HG03103 (cell line): ENCODE results near the gene FBLN5.

Experiments
- ATAC-seq: cut with Tn5 transposase; IDR thresholded peaks from one replicate; pipeline ENCODE4 v1.9.1; 2021; ENCODE audit warnings: low read depth; ENCODE audit not compliant: unreplicated experiment

FBLN5 gene

DNA sequence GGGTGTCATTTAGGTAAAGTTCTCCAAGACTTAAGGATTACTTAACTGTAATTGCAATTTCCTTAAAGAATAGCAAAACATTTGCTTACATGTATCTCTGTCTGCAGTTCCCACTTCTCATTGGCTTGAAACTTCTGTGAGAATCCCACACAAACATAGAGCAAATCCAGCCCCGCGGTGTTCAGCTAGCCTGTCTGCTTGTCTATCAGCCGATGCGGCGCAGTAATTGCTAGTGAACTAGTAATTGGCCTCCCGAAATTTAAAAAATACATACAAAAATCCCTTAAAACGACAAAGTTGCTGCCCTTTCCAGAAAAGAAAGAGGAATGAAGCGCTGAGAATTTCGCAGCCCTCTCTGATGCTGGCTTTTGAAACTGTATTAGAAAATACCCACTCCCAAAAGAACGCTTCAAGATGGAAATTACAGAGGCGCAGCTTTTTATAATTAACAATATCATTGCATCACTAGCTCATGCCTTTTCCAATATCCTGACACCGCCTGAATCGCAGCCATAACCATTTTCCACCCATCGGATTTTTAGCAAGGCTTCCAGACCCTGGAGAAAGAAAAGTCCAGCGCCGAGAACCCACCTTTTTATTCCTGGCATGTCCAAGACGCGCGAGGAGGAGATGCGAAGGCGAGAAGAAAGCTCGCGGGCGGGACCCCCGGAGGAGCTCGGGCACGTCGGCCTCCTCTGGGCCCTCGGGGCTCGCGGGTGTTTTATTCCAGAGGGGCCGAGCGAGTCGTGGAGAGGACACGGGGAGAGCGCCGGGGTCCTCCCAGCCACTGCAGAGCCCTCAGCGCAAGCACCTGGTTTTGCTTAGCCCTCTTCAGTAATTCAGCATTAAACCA, 646 bp downstream of the FBLN5 start:
- no peak for ATAC-seq

GRCh38 chr14:91945751-91946621, 1.5 kb downstream of the FBLN5 start:
- no peak for ATAC-seq

- ATAC-seq = no peak
Observed at GRCh38 chr14:91942946-91943345, 4.5 kb downstream of the FBLN5 start.

DNA sequence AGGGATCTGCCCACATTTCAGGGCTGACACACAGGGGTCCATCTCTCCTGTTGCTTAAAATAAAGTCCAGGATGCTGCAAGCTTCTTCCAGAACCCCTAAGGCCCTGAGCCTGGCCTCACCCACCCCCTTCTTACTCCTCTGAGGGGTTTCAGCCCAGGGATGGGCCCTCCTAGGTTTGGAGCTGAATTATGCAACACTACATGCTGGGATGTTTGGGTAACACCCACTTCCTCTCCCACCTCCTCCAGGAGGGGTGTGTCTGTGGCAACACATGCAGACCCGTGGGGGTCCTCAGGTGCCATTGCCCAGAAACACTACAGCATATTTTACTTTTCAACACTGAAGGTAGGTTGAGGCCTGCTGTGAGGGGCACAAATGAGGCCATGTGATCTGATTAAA, 5.4 kb downstream of the FBLN5 start:
- ATAC-seq = no peak

- ATAC-seq = no peak
Observed at GRCh38 chr14:91940209-91940608, 7.3 kb downstream of the FBLN5 start.

DNA sequence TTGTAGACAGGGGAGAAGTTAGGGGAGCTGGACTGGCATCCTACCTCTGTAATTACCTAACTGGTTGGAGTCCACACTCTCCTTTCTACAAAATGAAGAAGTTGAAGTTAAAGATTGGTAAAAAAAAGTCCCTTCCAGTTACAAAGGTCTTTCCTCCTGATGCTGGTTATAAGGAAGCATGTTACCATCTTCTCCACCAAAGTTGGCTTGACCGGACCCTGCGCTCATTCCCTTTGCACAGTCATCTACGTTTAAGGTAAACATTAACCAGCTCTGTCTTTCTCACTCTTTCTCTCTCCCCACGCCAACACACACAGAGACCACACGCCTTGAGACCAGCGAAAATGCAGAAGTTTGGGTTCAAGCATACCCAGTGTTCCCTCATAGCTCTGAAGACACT, 11.9 kb downstream of the FBLN5 start:
- no peak for ATAC-seq

- no peak for ATAC-seq
Observed at GRCh38 chr14:91934554-91935285, 12.8 kb downstream of the FBLN5 start.

DNA sequence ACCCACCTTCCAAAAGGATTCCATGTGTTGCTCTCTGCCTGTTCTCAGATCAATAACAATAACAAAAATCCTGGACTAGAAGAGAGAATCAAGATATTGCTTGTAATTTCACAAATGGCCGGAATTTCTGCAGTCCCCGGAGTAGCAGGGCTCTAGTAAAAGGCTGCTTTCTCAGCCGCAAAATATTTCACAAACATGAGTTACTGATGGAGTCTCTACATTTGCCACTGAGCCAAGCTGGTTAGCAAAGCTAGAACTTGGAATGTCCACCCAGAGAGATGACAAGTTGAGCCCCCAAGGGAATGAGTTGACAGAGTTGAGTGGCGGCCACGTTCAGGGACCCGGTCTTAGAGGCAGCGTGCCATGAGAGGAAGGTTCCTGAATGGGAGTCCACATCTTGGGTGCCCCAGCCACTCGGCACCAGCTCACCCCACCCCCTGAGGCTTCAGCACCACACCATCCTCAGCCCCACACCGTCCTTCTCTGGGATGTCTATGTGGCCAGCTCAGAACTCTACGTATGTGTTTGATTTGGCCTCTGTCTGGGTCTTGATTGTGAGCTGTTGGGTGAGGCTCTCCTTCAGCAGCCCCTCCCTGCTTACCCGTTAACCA, 15.9 kb downstream of the FBLN5 start:
- no peak for ATAC-seq

DNA sequence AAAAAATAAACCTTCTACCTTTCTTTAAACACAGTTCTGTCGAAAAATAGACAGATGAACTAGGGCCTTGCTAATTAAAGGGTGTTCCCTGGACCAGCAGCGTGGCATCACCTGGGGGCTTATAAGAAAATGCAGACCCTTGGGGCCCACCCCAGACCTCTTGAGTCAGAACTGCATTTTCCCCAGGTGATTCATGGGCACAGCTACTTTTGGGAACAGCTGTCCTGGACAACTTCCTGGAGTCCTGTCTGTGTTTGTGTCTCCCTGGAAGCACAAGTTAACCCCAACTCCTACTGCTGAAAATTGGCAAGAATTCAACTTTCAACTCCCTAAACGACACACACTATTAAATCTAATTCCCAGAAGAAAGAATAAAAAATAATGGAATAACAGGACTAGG, 17.8 kb downstream of the FBLN5 start:
- no peak for ATAC-seq

DNA sequence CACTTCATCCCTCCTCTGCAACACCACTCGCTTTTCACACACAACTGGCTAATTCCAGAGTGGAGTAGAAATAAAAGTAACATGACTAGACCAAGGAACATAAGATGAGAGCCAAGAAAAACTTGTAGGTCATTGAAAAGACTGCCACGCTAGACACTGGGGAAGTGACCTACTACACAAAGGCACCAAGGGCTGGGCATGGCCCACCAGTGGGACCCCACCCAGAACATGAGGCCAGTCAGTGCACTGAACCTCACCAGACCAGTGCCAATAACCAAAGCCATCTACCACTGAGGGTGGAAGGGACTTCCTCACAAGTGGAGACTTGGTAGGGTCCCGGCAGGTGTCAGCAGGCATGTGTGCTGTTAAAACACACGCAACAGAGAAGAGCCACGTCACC, 19.7 kb downstream of the FBLN5 start:
- ATAC-seq = no peak

GRCh38 chr14:91927191-91927590, 20.3 kb downstream of the FBLN5 start:
- ATAC-seq = no peak

GRCh38 chr14:91926131-91926890, 21.2 kb downstream of the FBLN5 start:
- ATAC-seq = no peak

DNA sequence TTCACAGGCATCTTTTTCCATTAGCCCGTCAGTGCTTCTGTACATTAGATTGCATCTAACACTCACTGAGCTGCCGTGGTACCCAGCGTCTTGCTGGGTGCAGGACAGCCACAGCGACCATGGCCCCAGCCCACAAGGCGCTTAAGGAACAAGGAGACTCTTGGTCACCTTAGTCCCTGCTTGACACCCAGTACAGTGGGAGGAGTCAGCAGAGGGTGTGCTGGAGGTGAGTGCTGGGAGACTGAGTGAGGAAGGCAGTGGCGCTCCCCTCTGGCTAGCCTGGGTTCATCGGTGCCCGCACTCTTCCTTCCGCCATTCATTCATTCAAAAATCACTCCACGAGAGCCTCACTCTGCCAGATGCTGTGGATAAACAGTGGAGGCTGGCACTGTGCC, 21.8 kb downstream of the FBLN5 start:
- ATAC-seq = no peak

- ATAC-seq = no peak
Observed at GRCh38 chr14:91925001-91925726, 22.3 kb downstream of the FBLN5 start.

DNA sequence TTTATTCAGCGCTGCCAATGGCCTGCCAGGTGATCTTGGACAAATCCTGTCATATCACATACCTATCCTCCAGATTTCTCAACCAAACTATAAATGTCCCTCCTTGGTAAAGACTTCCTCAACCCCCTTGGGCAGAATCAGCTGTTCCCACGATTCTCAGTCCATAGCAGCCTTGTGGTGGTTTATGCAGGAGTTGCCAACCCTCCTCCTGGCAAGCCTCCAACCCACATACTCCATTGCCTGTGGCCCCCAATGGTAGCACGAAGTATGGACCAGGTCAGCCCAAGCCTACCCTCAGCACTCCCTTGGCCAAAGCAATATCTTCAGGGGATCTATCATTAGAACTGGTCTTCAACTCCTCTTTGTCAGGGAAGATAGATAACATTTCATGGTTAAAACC, 27.0 kb downstream of the FBLN5 start:
- ATAC-seq = no peak

DNA sequence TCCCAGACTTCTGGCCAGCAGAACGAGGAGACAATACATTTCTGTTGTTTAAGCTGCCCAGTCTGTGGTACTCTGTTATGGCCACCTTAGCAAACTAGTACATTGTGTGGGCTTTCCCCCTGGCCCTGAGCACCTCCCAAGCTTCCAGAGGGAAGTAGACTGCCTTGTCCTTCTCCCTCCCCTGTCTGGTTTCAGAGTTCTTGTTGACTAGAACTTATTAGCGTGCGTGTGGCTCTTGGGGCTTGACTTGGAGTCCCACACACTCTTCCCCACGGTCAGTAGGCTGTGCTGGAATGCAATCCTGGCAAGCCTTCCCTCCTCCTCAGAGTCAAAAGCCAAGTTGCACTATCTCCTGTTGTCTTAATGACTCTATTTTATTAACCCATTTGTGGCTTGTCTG, 27.7 kb downstream of the FBLN5 start:
- no peak for ATAC-seq

GRCh38 chr14:91918186-91918883, 29.2 kb downstream of the FBLN5 start:
- ATAC-seq = no peak

GRCh38 chr14:91912035-91912434, 35.5 kb downstream of the FBLN5 start:
- ATAC-seq = no peak
